GM12865 (cell line): ENCODE results near the gene ADAMTS14.

Experiments
- DNase-seq: peaks from one replicate; pipeline ENCODE4 v3.0.0; 2010; ENCODE audit warnings: low read depth
- H3K4me3 ChIP-seq: 2 replicates; pipeline ENCODE4 v1.5.1; 2011; ENCODE audit warnings: mild to moderate bottlenecking, low read depth, low read length, control low read depth
- TF ChIP-seq, protein P1 (sequence below): IDR thresholded peaks from 2 replicates; pipeline ENCODE4 v1.5.1; 2011; ENCODE audit warnings: low read length, control low read depth, low read depth, inconsistent platforms; ENCODE audit not compliant: insufficient read depth; ENCODE audit errors: missing control alignments

The ADAMTS14 gene

DNA sequence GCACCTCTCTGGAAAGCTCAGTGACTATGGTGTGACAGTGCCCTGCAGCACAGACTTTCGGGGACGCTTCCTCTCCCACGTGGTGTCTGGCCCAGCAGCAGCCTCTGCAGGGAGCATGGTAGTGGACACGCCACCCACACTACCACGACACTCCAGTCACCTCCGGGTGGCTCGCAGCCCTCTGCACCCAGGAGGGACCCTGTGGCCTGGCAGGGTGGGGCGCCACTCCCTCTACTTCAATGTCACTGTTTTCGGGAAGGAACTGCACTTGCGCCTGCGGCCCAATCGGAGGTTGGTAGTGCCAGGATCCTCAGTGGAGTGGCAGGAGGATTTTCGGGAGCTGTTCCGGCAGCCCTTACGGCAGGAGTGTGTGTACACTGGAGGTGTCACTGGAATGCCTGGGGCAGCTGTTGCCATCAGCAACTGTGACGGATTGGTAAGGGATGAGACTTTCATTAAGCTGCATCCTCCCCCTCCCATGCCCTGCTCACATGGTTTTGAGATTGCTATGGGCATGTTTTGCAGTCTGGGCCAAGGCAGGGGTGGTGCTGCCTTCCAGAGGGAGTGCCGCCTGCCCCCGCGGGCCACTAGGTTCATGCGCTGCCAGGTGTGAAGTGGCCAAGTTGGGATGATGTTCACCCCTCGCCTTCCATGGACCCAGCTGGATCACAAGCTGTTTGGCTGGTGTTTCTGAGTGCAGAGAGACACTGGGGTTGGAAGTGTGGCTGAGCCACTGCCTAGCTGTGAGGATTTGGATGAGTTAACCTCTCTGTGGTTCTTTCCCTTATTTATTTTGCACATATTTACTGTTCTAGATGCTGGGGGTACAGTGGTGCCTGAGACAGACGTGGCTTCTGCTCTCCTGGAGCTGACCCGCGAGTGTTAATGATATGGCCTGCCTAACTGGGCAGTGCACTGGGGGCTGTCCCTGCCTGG lies 2.5 kb downstream of the ADAMTS14 start:
- no peak overlapping the region for H3K4me3 ChIP-seq
- TF ChIP-seq, protein P1, sequence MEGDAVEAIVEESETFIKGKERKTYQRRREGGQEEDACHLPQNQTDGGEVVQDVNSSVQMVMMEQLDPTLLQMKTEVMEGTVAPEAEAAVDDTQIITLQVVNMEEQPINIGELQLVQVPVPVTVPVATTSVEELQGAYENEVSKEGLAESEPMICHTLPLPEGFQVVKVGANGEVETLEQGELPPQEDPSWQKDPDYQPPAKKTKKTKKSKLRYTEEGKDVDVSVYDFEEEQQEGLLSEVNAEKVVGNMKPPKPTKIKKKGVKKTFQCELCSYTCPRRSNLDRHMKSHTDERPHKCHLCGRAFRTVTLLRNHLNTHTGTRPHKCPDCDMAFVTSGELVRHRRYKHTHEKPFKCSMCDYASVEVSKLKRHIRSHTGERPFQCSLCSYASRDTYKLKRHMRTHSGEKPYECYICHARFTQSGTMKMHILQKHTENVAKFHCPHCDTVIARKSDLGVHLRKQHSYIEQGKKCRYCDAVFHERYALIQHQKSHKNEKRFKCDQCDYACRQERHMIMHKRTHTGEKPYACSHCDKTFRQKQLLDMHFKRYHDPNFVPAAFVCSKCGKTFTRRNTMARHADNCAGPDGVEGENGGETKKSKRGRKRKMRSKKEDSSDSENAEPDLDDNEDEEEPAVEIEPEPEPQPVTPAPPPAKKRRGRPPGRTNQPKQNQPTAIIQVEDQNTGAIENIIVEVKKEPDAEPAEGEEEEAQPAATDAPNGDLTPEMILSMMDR: no peak
- DNase-seq: no peak

DNA sequence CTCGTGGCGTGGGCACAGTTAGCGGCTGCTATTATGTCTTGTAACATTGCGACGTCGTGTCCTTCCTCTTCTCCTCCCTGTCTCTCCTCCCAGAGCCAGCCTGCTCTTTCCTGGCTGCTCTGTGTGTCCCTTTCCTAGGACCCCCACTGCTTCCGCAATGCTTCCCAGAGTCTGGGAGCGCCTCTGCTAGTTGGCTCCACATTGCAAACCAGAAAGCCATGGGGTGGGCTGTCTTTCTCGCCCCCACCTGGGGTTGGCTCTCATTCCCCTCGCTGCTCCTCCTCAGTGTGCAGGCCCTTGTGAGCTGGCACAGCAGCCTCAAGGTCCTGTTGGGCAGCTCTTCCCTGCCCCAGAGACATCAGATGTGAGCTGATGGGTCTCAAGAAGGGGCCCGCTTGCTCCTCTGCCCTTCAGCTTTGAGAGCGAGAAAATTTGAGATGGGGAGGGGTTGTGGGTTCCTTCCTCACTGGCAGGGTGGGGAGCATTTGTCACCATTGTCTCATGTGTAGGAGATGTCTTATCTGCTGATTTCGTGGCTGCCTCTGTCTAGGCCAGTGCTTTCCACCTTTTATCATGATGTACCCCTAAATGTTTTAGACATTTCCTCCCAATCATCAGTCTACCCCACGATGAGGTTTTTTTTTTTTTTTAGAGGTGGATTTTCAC lies 3.3 kb downstream of the ADAMTS14 start:
- TF ChIP-seq, protein P1: no peak
- no peak overlapping the region for H3K4me3 ChIP-seq
- no peak for DNase-seq

DNA sequence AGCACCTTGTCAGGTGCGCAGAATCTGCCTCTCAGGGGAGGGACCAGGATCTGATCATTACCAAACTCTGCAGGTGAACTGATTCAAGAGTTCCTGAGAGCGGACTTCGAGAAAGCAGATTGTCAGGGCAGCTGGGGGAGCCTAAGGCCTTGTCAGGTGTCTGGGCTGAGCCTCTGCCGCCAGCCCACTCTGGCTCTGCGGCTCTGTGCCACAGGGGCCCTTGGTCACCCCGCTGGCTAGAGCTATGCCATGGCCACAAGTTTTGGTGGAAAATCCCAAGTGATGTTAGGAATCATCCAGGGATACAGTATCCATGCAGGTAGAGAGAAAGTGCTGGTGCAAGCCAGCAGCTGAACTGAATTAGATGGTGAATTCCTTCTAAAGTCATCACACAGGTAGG lies 4.2 kb downstream of the ADAMTS14 start:
- H3K4me3 ChIP-seq: no peak overlapping the region
- TF ChIP-seq, protein P1: no peak
- DNase-seq: no peak

DNA sequence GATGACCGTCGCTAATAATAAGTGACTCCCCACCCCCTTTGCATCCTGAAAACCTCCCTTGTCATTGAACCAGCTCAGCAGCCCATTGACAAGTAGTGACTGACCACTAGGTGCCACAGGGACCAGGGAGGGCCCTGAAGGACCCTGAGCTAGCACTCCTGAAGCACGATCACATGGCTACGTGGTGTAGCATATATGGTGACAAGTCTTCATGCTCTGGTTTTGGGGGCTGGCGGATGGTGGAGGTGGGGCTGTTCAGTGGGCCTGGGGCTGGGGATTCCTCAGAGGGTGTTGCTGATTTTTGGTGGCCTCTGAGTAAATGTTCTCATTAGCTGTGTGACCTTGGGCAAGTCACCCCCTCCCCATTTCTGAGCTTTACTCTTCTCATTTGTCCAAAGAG lies 4.7 kb downstream of the ADAMTS14 start:
- no peak for DNase-seq
- H3K4me3 ChIP-seq: no peak overlapping the region
- TF ChIP-seq, protein P1: no peak

DNA sequence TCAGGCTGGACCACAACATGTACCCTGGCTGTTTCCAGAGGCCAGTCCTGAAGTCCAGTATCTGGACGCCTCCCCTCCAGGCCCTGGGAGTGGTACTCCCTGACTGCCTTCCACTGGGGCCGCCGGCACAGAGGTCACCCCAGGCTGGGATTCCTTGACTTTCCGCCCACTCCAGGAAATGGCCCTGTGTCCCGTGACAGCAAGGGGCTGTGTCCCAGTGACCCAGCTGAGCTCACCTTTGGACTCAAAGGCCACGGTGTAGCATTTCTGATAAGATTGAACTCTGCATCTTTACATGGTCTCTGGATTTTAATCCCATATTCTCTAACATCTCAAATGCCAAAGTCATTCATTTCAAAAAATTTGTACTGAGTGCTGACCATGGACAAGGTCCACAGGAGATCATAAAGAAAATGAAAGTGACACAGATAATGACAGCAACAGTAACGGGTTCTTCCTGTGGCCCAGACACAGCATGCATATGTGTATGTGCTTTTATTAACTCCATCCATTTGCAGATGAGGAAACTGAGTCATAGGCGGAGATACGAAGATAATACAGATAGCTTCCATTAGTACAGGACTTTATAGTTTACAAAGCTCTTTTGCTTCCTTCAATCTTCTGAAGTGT lies 5.4 kb downstream of the ADAMTS14 start:
- H3K4me3 ChIP-seq: no peak overlapping the region
- no peak for DNase-seq
- TF ChIP-seq, protein P1: no peak

DNA sequence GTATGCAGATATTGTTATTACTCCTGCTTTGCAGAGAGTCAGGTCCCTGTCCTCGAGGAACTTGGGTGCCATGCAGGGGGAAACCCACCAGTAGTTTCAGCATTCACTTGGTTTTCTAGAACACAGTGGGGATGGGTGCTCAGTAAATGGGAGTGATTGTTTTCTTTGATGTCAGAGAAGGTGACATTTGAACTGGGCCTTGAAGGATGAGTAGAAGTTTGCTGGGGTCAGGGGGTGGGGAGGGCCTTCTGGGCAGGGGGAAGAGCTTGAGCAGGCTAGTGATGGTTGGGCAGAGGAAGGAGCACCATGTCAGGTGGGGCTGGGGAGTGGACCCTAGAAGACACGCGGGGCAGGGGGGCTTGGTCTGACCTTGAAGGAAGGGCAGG lies 5.9 kb downstream of the ADAMTS14 start:
- no peak for DNase-seq
- no peak overlapping the region for H3K4me3 ChIP-seq
- TF ChIP-seq, protein P1: no peak
